ENCODE data around the gene YPEL2. TPM values are rescaled to one million over a fixed set of nuclear protein-coding genes. Genes with fewer than 3 reads are reported as not detected.

Gene YPEL2
- total and polyA plus RNA-seq, 4 donors, result 7.8 to 47.0 (median 11.4) TPM

GRCh38 chr17:59401274-59401673 lies 69.8 kb downstream of the YPEL2 start:
- Histone ChIP-seq H3K27ac (ENCODE audit: low read depth in 1 of 2, low read length in 1 of 2) (no peak overlapping the region), H3K4me3 (no peak overlapping the region), H3K4me1 (ENCODE audit: control insufficient read depth in 5 of 5, insufficient read depth in 5 of 5, low read length in 5 of 5) (peaks cover 0 to 5% (median 2%) of the 10 kb centered on the region in 5 donors), H3K27me3 (ENCODE audit: control insufficient read depth in 3 of 3, insufficient read depth in 3 of 3, low read length in 2 of 3) (no peaks in the 10 kb centered on the region), H3K9ac (ENCODE audit: insufficient read depth in 1 of 2, low read length in 2 of 2) (no peak overlapping the region), H3K36me3 (ENCODE audit: control insufficient read depth in 4 of 4, insufficient read depth in 4 of 4, low read length in 4 of 4) (peaks cover 0 to 22% (median 11%) of the 10 kb centered on the region in 4 donors), H3K9me3 (ENCODE audit: control insufficient read depth in 4 of 4, insufficient read depth in 3 of 4, low read length in 3 of 4) (no peaks in the 10 kb centered on the region)
- DNase-seq, result no peak
- no peak for TF ChIP-seq CTCF (IDR thresholded peaks at IDR 0.05; ENCODE audit: control extremely low read depth, extremely low read depth)
- 96% methylated on average over 3 of the region's 3 CpGs for WGBS, 2 donors
- no peak for ATAC-seq (ENCODE audit: insufficient read depth, low FRiP score)

- no peak for TF ChIP-seq CTCF (IDR thresholded peaks at IDR 0.05; ENCODE audit: control extremely low read depth, extremely low read depth)
- peaks cover 0 to 22% (median 9%) of the 10 kb centered on the region in 4 donors for H3K36me3 ChIP-seq (ENCODE audit: control insufficient read depth in 4 of 4, insufficient read depth in 4 of 4, low read length in 4 of 4)
- 63 to 80% methylated on average over 1 of the region's 1 CpG for WGBS, 2 donors
Measured at GRCh38 chr17:59401725-59402124, 70.3 kb downstream of the YPEL2 start.

GRCh38 chr17:59402760-59403159 lies 71.3 kb downstream of the YPEL2 start:
- Histone ChIP-seq H3K9me3 (ENCODE audit: control insufficient read depth in 4 of 4, insufficient read depth in 3 of 4, low read length in 3 of 4) (no peaks in the 10 kb centered on the region), H3K27me3 (ENCODE audit: control insufficient read depth in 3 of 3, insufficient read depth in 3 of 3, low read length in 2 of 3) (no peaks in the 10 kb centered on the region), H3K36me3 (ENCODE audit: control insufficient read depth in 4 of 4, insufficient read depth in 4 of 4, low read length in 4 of 4) (peaks cover 0 to 17% (median 6%) of the 10 kb centered on the region in 4 donors), H3K9ac (ENCODE audit: insufficient read depth in 1 of 2, low read length in 2 of 2) (no peak overlapping the region), H3K4me3 (no peak overlapping the region), H3K27ac (ENCODE audit: low read depth in 1 of 2, low read length in 1 of 2) (no peak overlapping the region), H3K4me1 (ENCODE audit: control insufficient read depth in 5 of 5, insufficient read depth in 5 of 5, low read length in 5 of 5) (peaks cover 0 to 11% (median 0%) of the 10 kb centered on the region in 5 donors)
- DNase-seq (no peak), ATAC-seq (ENCODE audit: insufficient read depth, low FRiP score) (no peak)
- WGBS, 2 donors, result 88 to 97% methylated on average over 4 of the region's 4 CpGs
- no peak for TF ChIP-seq CTCF (IDR thresholded peaks at IDR 0.05; ENCODE audit: control extremely low read depth, extremely low read depth)

More at GRCh38 chr17:59401725-59402124, 70.3 kb downstream of the YPEL2 start:
- no peak for DNase-seq
- no peak for ATAC-seq (ENCODE audit: insufficient read depth, low FRiP score)
- no peak overlapping the region for H3K27ac ChIP-seq (ENCODE audit: low read depth in 1 of 2, low read length in 1 of 2)
- H3K4me3 ChIP-seq, result no peak overlapping the region
- no peak overlapping the region for H3K9ac ChIP-seq (ENCODE audit: insufficient read depth in 1 of 2, low read length in 2 of 2)
- H3K27me3 ChIP-seq (ENCODE audit: control insufficient read depth in 3 of 3, insufficient read depth in 3 of 3, low read length in 2 of 3), result no peaks in the 10 kb centered on the region
- H3K4me1 ChIP-seq (ENCODE audit: control insufficient read depth in 5 of 5, insufficient read depth in 5 of 5, low read length in 5 of 5), result peaks cover 0 to 8% (median 0%) of the 10 kb centered on the region in 5 donors
- H3K9me3 ChIP-seq (ENCODE audit: control insufficient read depth in 4 of 4, insufficient read depth in 3 of 4, low read length in 3 of 4), result no peaks in the 10 kb centered on the region

- no peak overlapping the region for H3K27ac ChIP-seq (ENCODE audit: low read depth in 1 of 2, low read length in 1 of 2)
- no peak overlapping the region for H3K4me3 ChIP-seq
- DNase-seq (no peak), ATAC-seq (ENCODE audit: insufficient read depth, low FRiP score) (no peak)
- H3K9ac ChIP-seq (ENCODE audit: insufficient read depth in 1 of 2, low read length in 2 of 2), result no peak overlapping the region
- H3K4me1 ChIP-seq (ENCODE audit: control insufficient read depth in 5 of 5, insufficient read depth in 5 of 5, low read length in 5 of 5), result peaks cover 0 to 11% (median 0%) of the 10 kb centered on the region in 5 donors
- no peaks in the 10 kb centered on the region for H3K27me3 ChIP-seq (ENCODE audit: control insufficient read depth in 3 of 3, insufficient read depth in 3 of 3, low read length in 2 of 3)
- no peaks in the 10 kb centered on the region for H3K9me3 ChIP-seq (ENCODE audit: control insufficient read depth in 4 of 4, insufficient read depth in 3 of 4, low read length in 3 of 4)
- WGBS, 2 donors, result 78 to 98% methylated on average over 3 of the region's 3 CpGs
- H3K36me3 ChIP-seq (ENCODE audit: control insufficient read depth in 4 of 4, insufficient read depth in 4 of 4, low read length in 4 of 4), result peaks cover 0 to 10% (median 1%) of the 10 kb centered on the region in 4 donors
- no peak for TF ChIP-seq CTCF (IDR thresholded peaks at IDR 0.05; ENCODE audit: control extremely low read depth, extremely low read depth)
Measured at GRCh38 chr17:59404471-59404870, 73.0 kb downstream of the YPEL2 start.

Measured in lung (tissue), 12 donors.